Adrenal gland (tissue), 5 donors: Measurements from ENCODE around the gene OSCP1.

Experiments used
- CTCF ChIP-seq, 6 experiments: fragments of 450-650 bp in 4 of 6; fragments of 200-600 bp in 2 of 6; sonication (generic) in 1 of 6; IDR thresholded peaks; 1 replicate in 5 of 6; 2 replicates in 1 of 6; pipeline versions ENCODE4 v1.5.1 to v1.8.0; 2016 to 2021; ENCODE audit warnings: antibody characterized with exemption in 6 of 6, mild to moderate bottlenecking in 2 of 6, moderate library complexity in 1 of 6
- POLR2A ChIP-seq, 2 donors: fragments of 450-650 bp; IDR thresholded peaks; one replicate each; pipeline ENCODE4 v1.6.1; 2017; ENCODE audit warnings: antibody characterized with exemption in 2 of 2, mild to moderate bottlenecking in 2 of 2, moderate library complexity in 1 of 2
- donor health status: DM: no; HTN: no; CAD: no.

- TF ChIP-seq CTCF (IDR thresholded peaks at IDR 0.05) = no peak
- TF ChIP-seq POLR2A (IDR thresholded peaks at IDR 0.05) = no peak
Observed at GRCh38 chr1:36458910-36459309, 8.7 kb upstream of the OSCP1 start.
